Large intestine (tissue), 3 donors: ENCODE measurements around the gene TUBA4A. TPM values are rescaled to one million over a fixed set of nuclear protein-coding genes. Genes with fewer than 3 reads are reported as not detected.

Experiments
- DNase-seq, 2 donors: peaks; one replicate each; pipeline versions ENCODE4 v3.0.0 to v3.0.0-alpha.2; 2013
- H3K27ac ChIP-seq: one replicate; pipeline ENCODE4 v1.5.1; 2013; ENCODE audit warnings: low read length
- H3K27me3 ChIP-seq: 2 replicates; pipeline ENCODE4 v1.6.1; 2013; ENCODE audit warnings: low read length; ENCODE audit not compliant: control insufficient read depth, insufficient read depth
- H3K36me3 ChIP-seq: 2 replicates; pipeline ENCODE4 v1.6.1; 2013; ENCODE audit warnings: low read length; ENCODE audit not compliant: control insufficient read depth, insufficient read depth
- H3K4me1 ChIP-seq: one replicate; pipeline ENCODE4 v1.6.1; 2013; ENCODE audit warnings: low read length; ENCODE audit not compliant: control insufficient read depth, insufficient read depth
- H3K4me3 ChIP-seq: one replicate; pipeline ENCODE4 v1.5.1; 2013; ENCODE audit warnings: low read length
- H3K9me3 ChIP-seq: one replicate; pipeline ENCODE4 v1.6.1; 2013; ENCODE audit warnings: mild to moderate bottlenecking, low read depth, low read length, moderate library complexity; ENCODE audit not compliant: control insufficient read depth
- WGBS: methylation state at CpG from one replicate; pipeline ENCODE4 v1.1.5; 2013; ENCODE audit warnings: low lambda C conversion rate; ENCODE audit not compliant: insufficient coverage; 5-methylcytosine and 5-hydroxymethylcytosine counted together
- polyA plus RNA-seq: library from polyadenylated mRNA; unstranded; fragments of 120-200 nt; gene quantifications from one replicate; pipeline ENCODE4 v1.2.1, GENCODE V29; 2013

The TUBA4A gene
- polyA plus RNA-seq, 1 donor = 25.6 TPM

- Histone ChIP-seq H3K4me3 (no peak overlapping the region), H3K36me3 (peaks cover 65% of the 10 kb centered on the region), H3K27ac (no peak overlapping the region), H3K9me3 (no peaks in the 10 kb centered on the region), H3K27me3 (no peaks in the 10 kb centered on the region), H3K4me1 (peaks cover 16% of the 10 kb centered on the region)
- no peak for DNase-seq
- WGBS = no CpG with 5 or more reads among the region's 19 CpGs
Measured at GRCh38 chr2:219220652-219221402, 32.9 kb downstream of the TUBA4A start.

GRCh38 chr2:219219784-219220532 is 33.8 kb downstream of the TUBA4A start:
- H3K36me3 ChIP-seq = peaks cover 61% of the 10 kb centered on the region
- H3K27ac ChIP-seq = no peak overlapping the region
- no peaks in the 10 kb centered on the region for H3K27me3 ChIP-seq
- WGBS = no CpG with 5 or more reads among the region's 18 CpGs
- H3K4me1 ChIP-seq = peaks cover 16% of the 10 kb centered on the region
- no peak overlapping the region for H3K4me3 ChIP-seq
- no peak for DNase-seq
- H3K9me3 ChIP-seq = no peaks in the 10 kb centered on the region

- peak within 1 kb of the TSS; percentile 88 for H3K27ac ChIP-seq
- H3K27me3 ChIP-seq = no peaks in the 10 kb centered on the region
- DNase-seq = peak; percentile 91 to 93
- H3K4me3 ChIP-seq = peak within 1 kb of the TSS; percentile 52
- no peaks in the 10 kb centered on the region for H3K9me3 ChIP-seq
- no CpG with 5 or more reads among the region's 71 CpGs for WGBS
- peaks cover 61% of the 10 kb centered on the region for H3K36me3 ChIP-seq
- peaks cover 16% of the 10 kb centered on the region for H3K4me1 ChIP-seq
Measured at GRCh38 chr2:219218732-219219701, 34.7 kb downstream of the TUBA4A start, which contains the start of gene ABCB6. TSS of gene ABCB6 (minus strand) at chr2:219218958. CDS start at chr2:219218673, 285 bp downstream.

GRCh38 chr2:219218217-219218731 is 35.4 kb downstream of the TUBA4A start:
- peak overlapping the region; percentile 52 for H3K4me3 ChIP-seq
- peak; percentile 51 to 72 for DNase-seq
- H3K9me3 ChIP-seq = no peaks in the 10 kb centered on the region
- no CpG with 5 or more reads among the region's 37 CpGs for WGBS
- H3K27me3 ChIP-seq = no peaks in the 10 kb centered on the region
- peak overlapping the region; percentile 88 for H3K27ac ChIP-seq
- H3K36me3 ChIP-seq = peaks cover 61% of the 10 kb centered on the region
- peaks cover 16% of the 10 kb centered on the region for H3K4me1 ChIP-seq

GRCh38 chr2:219216535-219216915 is 37.2 kb downstream of the TUBA4A start:
- no CpG with 5 or more reads among the region's 6 CpGs for WGBS
- H3K4me3 ChIP-seq = no peak overlapping the region
- H3K9me3 ChIP-seq = no peaks in the 10 kb centered on the region
- H3K4me1 ChIP-seq = peaks cover 16% of the 10 kb centered on the region
- no peak overlapping the region for H3K27ac ChIP-seq
- no peak for DNase-seq
- H3K27me3 ChIP-seq = no peaks in the 10 kb centered on the region
- H3K36me3 ChIP-seq = peaks cover 59% of the 10 kb centered on the region

- no peaks in the 10 kb centered on the region for H3K9me3 ChIP-seq
- no peaks in the 10 kb centered on the region for H3K27me3 ChIP-seq
- no CpG with 5 or more reads among the region's 27 CpGs for WGBS
- no peak overlapping the region for H3K4me3 ChIP-seq
- DNase-seq = no peak
- peaks cover 16% of the 10 kb centered on the region for H3K4me1 ChIP-seq
- peaks cover 58% of the 10 kb centered on the region for H3K36me3 ChIP-seq
- H3K27ac ChIP-seq = no peak overlapping the region
Measured at GRCh38 chr2:219215871-219216534, 37.7 kb downstream of the TUBA4A start.

GRCh38 chr2:219214786-219215185 is 38.9 kb downstream of the TUBA4A start:
- Histone ChIP-seq H3K36me3 (peaks cover 59% of the 10 kb centered on the region), H3K27ac (no peak overlapping the region), H3K4me1 (peaks cover 15% of the 10 kb centered on the region), H3K9me3 (no peaks in the 10 kb centered on the region), H3K27me3 (no peaks in the 10 kb centered on the region), H3K4me3 (no peak overlapping the region)
- DNase-seq = no peak
- no CpG with 5 or more reads among the region's 6 CpGs for WGBS

GRCh38 chr2:219214141-219214540 is 39.6 kb downstream of the TUBA4A start:
- no CpG with 5 or more reads among the region's 15 CpGs for WGBS
- H3K36me3 ChIP-seq = peaks cover 63% of the 10 kb centered on the region
- no peaks in the 10 kb centered on the region for H3K9me3 ChIP-seq
- H3K4me3 ChIP-seq = no peak overlapping the region
- no peak overlapping the region for H3K27ac ChIP-seq
- DNase-seq = no peak
- no peaks in the 10 kb centered on the region for H3K27me3 ChIP-seq
- peaks cover 8% of the 10 kb centered on the region for H3K4me1 ChIP-seq

GRCh38 chr2:219213486-219214071 is 40.1 kb downstream of the TUBA4A start:
- no peaks in the 10 kb centered on the region for H3K9me3 ChIP-seq
- H3K36me3 ChIP-seq = peaks cover 68% of the 10 kb centered on the region
- no peak for DNase-seq
- WGBS = 100% methylated on average over 3 of the region's 10 CpGs
- H3K27me3 ChIP-seq = no peaks in the 10 kb centered on the region
- H3K4me1 ChIP-seq = peaks cover 3% of the 10 kb centered on the region
- no peak overlapping the region for H3K27ac ChIP-seq
- no peak overlapping the region for H3K4me3 ChIP-seq
